PFSK-1 (cell line): ENCODE measurements around the gene EBF4.

Source experiments
- FOXP2 ChIP-seq: optimal IDR thresholded peaks from 2 replicates; pipeline ENCODE3; 2011; ENCODE audit warnings: borderline replicate concordance, control low read depth, inconsistent platforms; ENCODE audit not compliant: insufficient read depth; ENCODE audit errors: extremely low read length, extremely low read depth
- POLR2AphosphoS5 ChIP-seq: IDR thresholded peaks from 2 replicates; pipeline ENCODE4 v1.6.1; 2012; ENCODE audit warnings: low read depth, mild to moderate bottlenecking, control low read depth, low read length, moderate library complexity
- SIN3A ChIP-seq: IDR thresholded peaks from 2 replicates; pipeline ENCODE4 v1.6.1; 2012; ENCODE audit warnings: mild to moderate bottlenecking, low read length, moderate library complexity, borderline replicate concordance; ENCODE audit not compliant: insufficient read depth
- TAF1 ChIP-seq: IDR thresholded peaks from 2 replicates; pipeline ENCODE4 v1.6.1; 2012; ENCODE audit warnings: low read length, control low read depth, borderline replicate concordance; ENCODE audit not compliant: insufficient read depth
- TF ChIP-seq, protein P1 (sequence below), 2 experiments: IDR thresholded peaks; 2 replicates each; pipeline versions ENCODE4 v1.6.1 to v1.8.0; 2011 to 2012; ENCODE audit warnings: low read depth in 2 of 2, low read length in 2 of 2, control low read depth in 1 of 2, inconsistent platforms in 1 of 2, mild to moderate bottlenecking in 1 of 2, moderate library complexity in 1 of 2; ENCODE audit not compliant: insufficient read depth in 1 of 2

Gene EBF4

GRCh38 chr20:2698186-2698817, 5.7 kb downstream of the EBF4 start:
- no peak for TF ChIP-seq POLR2AphosphoS5
- no peak for TF ChIP-seq SIN3A
- TF ChIP-seq TAF1 = no peak
- TF ChIP-seq, protein P1, sequence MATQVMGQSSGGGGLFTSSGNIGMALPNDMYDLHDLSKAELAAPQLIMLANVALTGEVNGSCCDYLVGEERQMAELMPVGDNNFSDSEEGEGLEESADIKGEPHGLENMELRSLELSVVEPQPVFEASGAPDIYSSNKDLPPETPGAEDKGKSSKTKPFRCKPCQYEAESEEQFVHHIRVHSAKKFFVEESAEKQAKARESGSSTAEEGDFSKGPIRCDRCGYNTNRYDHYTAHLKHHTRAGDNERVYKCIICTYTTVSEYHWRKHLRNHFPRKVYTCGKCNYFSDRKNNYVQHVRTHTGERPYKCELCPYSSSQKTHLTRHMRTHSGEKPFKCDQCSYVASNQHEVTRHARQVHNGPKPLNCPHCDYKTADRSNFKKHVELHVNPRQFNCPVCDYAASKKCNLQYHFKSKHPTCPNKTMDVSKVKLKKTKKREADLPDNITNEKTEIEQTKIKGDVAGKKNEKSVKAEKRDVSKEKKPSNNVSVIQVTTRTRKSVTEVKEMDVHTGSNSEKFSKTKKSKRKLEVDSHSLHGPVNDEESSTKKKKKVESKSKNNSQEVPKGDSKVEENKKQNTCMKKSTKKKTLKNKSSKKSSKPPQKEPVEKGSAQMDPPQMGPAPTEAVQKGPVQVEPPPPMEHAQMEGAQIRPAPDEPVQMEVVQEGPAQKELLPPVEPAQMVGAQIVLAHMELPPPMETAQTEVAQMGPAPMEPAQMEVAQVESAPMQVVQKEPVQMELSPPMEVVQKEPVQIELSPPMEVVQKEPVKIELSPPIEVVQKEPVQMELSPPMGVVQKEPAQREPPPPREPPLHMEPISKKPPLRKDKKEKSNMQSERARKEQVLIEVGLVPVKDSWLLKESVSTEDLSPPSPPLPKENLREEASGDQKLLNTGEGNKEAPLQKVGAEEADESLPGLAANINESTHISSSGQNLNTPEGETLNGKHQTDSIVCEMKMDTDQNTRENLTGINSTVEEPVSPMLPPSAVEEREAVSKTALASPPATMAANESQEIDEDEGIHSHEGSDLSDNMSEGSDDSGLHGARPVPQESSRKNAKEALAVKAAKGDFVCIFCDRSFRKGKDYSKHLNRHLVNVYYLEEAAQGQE (IDR thresholded peaks at IDR 0.05; ENCODE audit: insufficient read depth in 1 of 2, low read depth in 2 of 2, low read length in 2 of 2) = no peak
- no peak for TF ChIP-seq FOXP2

DNA sequence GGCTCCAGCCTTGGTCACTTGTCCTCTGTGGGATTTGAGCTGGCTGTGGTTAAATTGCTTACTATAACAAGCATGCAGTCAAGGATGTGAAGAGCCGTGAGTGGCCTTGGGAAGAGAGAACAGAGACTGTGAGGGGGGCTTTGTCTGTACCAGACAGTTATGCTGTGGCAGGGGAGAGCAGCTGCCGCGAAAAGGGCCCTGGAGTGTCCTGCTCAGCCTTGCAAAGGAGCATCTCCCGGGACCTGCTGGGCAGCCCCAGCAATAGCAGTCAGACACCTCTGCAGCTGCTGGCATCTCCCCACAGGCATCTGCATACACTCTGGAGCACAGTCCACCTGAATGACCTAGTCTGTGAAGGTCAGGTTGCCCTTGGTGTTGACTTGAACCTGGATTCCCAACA, 6.3 kb downstream of the EBF4 start:
- TF ChIP-seq SIN3A (no peak), FOXP2 (no peak), POLR2AphosphoS5 (no peak), TAF1 (no peak)
- TF ChIP-seq, protein P1 (IDR thresholded peaks at IDR 0.05; ENCODE audit: insufficient read depth in 1 of 2, low read depth in 2 of 2, low read length in 2 of 2) = no peak

DNA sequence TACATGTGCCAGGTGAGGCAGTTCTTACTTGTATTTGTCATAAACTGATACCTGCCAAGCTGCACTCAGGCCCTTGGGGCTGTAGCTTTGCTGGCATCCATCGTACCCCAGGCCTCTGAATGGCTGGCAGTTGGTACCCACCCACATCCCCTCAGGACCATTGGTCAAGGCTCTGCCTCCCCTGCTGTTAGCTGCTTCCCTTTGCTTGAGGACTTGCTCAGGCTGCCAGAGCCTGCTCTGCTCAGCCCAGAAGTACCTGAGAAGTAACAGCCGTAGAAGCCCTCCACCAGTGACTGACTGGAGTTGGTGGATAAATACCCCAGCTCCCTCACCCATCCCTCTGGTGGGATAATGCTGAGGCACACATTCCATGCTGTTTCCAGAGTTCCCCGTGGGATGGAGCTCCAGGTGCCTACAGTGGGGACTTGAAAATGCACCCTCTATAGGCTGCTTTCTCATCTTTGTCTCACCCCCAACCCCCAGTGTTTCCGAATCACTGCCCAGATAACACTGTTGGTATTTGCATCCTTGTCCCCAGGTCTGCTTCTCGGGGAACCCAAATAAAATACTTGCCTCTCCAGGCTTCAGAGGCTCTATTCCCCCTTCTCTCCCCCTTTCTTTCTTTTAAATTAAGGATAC, 7.3 kb downstream of the EBF4 start:
- no peak for TF ChIP-seq SIN3A
- TF ChIP-seq, protein P1 (IDR thresholded peaks at IDR 0.05; ENCODE audit: insufficient read depth in 1 of 2, low read depth in 2 of 2, low read length in 2 of 2) = no peak

DNA sequence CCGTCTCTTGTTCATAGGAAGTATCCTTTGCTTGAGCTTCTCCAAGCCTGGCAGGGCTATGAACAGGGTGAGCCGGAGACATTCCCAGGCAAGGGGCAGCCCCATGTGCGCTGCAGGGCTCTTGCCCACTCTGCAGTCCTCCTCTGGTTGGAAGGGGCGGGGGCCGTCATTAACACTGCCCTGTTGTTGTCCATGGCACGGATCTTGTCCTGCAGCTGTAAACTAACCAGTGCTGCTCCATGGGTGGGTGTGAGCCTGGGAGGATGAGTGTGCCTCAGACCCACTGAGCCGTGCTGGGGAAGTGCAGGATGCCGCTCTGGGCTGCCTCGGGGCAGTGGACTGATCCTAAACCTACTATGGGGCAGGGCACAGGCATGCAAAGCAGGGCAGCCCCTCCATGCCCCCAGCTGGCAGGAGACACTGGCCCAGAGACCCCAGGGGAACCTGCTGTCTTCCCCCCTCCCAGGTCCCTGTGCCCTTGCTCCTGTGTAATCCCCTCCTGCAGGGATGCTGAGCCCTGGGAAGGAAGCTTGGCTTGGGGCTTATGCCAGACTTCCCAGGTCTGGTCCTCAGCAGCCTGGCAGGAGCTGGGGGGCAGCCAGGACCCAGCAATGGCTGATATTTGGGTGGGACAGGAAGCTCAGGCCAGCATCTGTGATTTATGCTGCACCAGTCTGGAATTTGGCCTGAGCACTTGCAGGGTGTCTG, 8.5 kb downstream of the EBF4 start:
- no peak for TF ChIP-seq POLR2AphosphoS5
- no peak for TF ChIP-seq TAF1
- TF ChIP-seq FOXP2 = no peak
- TF ChIP-seq, protein P1 (IDR thresholded peaks at IDR 0.05; ENCODE audit: insufficient read depth in 1 of 2, low read depth in 2 of 2, low read length in 2 of 2) = no peak
- no peak for TF ChIP-seq SIN3A
